T1000 (cell line): Measurements from ENCODE around the gene OR2F2.

ENCODE experiments used
- DNase-seq: peaks from one replicate; lab custom pipeline; 2025; ENCODE audit warnings: mixed read lengths; lab: John Stamatoyannopoulos, UW

Gene OR2F2

DNA sequence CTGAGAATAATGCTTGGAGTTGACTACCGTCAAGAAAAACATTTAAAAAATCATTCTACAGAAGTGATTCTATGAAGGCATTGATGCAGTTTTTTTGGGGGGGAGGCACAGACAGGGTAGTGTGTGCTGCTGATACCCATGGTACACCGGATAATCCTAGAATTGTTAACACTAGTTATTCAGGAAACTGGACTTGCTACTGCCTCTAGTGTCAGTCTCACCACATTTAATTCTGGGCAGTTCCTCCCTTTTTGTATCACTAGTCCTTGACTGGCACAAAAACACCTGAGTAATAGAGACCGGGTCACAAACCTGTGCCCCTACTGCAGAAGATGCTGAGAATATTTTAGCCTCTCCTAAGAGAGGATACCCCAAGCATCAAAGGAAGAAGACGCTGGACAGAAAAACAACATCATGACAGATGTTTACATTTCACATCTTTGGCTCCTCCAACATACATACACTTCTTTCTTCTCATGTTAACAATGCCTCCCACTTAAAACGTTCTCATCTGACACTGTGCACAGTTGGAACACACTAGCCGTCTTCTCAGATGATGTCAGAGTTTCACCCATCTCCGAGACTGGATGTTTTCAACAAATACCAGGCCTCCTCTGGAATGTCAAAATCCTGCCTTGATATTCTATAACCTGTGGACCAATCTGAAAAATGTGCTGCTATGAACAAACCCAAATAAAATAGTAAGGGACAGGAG is 19.9 kb upstream of the OR2F2 start:
- no peak for DNase-seq

DNA sequence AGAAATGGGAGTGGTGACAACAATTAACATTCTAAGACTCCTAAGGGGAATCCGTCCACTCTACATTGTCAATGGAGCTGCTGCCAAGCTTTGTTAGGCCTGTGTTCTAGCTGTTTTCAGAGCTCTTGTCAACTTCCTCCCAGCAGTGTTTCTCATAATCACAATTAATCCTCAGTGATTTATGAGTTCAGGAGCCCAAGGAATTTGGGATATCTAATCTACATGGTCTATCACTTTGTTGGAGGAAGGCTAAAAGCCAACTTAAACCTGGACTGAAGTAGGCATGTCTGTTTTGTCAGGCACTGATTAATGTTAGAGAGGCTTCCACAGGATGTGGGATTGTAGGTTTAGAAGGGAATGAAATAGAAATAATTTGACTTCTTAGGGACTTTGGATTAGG is 10.2 kb upstream of the OR2F2 start:
- no peak for DNase-seq

DNA sequence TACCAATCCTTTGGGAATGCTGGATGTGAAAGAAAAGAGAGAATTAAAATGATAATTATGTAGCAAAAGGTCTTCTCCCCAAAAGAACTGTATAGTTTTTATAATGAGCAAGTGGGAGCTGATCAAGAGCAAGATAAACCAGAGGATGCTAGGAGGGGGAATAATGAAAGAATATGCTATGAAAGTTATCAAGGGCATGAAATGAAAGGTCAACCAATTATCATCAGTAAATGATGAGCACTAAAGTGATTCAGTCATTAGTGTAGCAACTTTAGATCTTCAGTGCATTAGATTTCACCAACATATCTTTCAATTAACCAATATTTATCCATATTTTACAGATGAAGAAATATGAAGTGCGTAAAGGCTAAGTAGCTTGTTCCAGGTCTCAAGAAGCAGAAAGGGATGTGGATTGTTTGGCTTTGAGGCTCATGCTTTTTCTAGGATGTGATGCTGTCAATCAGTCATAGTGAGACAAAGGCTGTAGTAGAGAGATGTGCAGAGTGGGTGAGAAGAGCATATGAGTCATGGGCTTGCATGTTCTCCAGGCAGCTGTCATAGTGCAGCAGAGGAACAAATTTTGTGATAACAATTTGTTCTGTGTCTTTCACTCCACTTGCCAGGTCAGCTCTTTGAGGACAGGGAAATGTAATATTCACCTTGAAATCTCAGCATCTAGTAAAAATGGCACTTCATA is 5.7 kb upstream of the OR2F2 start:
- DNase-seq, result no peak

DNA sequence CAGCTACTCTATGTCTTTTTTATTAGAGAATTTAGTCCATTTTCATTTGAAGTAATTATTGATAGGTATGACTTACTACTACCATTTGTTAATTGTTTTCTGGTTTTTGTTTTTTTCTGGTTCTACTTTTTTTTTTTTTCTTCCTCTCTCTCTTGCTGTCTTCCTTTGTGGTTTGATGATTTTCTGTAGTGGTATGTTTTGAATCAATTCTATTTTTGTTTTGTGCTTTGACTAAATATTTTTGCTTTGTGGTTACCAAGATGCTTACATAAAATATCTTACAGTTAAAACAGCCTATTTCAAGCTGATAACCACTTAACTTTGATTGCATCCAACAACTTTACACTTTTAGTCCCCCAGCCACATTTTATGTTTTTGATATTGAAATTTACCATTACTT is 3.3 kb upstream of the OR2F2 start:
- DNase-seq, result no peak

DNA sequence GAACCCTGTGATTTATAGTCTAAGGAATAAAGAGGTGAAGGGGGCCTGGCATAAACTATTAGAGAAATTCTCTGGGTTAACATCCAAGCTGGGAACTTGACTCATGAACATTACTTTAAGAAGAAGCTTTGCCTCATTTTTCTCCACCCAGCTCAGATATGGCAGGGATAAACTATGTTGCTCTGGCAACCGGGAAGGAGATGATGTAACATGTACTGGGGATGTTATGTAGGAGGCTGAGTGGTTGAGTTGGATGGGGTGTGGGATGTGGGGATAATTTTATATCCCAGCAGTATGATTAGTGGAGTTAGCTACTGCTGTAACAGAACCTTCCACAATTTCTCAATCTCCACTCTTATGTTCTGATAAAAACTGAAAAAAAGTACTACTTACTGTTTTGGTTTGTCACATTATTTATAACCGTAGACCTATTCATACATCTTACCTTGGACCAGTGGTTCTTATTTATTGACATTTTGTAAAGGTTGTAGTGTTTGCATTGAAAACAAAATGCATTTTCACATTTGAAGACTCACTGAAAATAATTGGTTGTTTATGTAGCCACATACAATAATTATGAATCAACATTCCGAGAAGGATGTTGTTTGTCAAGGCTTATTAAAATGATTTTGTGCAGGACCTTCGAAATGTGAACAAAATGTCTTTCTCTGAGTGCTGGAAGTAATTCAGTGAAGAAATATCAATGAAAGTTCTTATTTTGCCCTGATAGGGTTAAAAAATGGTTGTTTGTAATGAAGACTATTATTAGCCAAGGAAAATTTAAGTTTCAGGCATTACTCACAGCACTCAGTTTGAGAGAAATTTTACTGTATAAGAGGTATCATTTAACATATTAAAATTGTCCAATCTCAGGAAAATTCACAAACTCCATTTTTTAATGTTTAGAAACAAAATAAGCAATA is 1.3 kb downstream of the OR2F2 start:
- DNase-seq, result no peak

DNA sequence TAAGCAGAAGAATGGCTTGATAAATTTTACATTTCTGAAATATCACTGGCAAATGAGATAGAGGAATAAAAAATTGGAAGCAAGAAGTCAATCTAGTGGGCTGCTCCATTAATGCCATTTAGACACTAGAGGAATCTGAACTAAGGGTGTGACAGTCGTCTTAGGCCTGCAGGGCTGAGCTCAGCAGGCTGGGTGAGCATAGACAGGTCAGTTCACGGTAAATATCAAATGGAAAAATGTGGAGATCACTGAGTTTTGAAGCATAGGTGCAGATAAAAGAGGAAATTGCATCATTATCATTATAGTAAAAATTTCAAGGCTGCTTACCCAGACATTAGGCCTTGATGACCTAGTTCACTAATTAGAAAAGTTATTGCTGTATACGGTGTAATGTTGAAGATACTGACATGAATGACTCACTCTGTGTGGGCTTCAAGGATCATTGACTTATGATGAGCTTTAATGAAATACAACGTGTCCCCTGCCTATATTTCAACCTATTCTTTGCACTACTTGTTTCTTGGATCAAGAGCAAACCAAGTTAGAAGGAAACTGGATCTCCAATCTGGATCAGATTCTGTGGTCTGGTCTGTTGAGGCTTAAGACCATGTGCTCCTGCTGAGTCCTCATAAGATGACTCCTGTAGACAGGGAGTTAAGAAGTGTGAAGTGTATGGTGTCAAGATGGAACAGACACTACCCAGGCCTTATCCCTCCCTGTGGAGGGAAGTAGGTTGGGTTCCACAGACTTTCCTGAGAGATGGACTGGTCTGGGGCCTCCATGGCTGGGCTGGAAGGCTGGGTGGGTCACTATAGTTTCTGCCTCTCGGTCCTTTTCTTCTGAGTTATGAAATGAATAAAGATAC is 3.6 kb downstream of the OR2F2 start:
- no peak for DNase-seq

DNA sequence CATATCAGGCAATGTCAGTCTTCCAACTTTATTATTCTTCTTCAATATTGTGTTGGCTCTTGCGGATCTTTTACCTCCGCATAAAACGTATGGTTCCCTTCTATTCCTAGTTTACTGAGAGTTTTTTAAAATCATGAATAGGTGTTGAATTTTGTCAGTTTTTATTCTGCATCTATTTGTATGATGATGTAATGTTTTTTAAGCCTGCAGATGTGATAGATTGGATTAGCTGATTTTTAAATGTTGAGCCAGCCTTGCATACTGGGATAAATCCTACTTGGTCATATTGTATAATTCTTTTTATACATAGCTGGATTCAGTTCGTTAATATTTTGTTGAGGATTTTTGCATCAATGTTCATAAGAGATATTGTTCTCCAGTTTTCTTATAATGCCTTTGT is 10.4 kb downstream of the OR2F2 start:
- DNase-seq, result no peak

DNA sequence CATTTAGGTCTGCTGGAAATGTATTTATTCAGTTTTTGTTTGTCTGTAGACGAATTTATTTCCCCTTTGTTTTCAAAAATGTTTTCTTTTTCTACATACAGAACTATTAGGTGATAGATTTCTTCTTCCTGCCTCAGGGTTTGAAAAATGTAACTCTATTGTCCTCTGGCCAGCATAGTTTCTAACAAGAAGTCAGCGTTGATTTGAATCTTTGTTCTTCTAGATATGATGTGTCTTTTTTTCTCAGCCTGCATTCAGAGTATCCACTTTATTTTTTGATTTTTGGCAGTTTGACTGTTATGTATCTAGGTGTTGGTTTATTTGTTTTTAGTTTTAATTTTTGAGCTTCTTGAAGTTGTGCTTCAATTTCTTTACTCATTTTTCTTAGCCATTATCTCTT is 12.1 kb downstream of the OR2F2 start:
- DNase-seq, result no peak

DNA sequence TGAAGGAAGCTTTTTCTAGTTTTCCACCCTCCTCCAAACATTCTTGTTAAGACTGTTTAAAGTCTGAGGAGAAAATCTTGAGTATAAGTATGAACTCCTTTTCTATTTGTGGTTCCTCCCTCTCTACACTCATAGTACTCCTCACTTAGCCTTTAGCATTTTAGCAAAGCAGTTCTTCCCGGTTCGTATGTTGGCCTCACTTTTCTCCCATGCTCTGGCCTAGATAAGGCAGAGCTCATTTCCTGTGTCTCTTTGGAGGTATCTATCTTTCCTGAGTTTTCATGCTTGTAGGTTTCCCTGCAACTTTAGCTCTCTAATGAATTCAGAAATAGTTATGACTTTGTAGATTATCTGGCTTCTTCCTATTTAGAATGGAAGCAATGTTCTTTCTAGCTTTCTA is 13.7 kb downstream of the OR2F2 start:
- DNase-seq, result no peak

DNA sequence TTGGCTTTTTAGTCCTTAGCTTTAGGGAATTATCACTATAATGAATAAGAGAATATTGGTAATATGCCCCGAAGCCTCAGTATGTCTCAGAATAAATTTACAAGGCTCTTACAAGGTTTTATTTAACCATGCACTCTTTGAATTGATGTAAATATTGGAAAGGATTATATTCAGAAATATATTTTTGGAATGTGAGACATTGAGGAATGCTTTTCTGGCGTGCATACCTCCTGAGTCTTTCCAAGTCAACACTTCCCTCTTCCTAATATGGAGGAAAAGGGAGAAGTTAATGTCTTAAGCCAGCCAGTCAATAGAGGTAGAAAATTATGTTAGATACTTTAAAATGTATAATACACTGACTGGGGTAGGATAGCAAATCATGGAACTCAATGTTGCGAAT is 18.4 kb downstream of the OR2F2 start:
- no peak for DNase-seq

DNA sequence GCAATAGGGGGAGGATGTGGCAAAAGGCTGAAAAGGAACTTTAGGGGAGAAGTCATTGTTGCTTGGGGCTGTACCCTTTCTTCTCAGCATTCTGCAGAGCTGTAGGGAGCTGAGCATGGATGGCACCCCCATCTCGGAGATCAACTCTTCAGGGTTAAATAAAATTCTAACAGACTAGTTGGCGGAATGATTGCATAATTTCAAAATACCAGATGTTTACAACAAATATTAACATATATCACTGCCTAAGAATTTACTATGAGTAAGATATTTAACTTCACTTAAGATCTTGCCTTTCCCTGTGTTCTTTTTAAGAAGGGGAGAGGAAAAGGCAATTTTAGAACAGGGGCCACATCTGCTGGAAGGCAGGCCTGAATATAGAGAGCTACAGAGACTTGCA is 19.1 kb downstream of the OR2F2 start:
- no peak for DNase-seq

DNA sequence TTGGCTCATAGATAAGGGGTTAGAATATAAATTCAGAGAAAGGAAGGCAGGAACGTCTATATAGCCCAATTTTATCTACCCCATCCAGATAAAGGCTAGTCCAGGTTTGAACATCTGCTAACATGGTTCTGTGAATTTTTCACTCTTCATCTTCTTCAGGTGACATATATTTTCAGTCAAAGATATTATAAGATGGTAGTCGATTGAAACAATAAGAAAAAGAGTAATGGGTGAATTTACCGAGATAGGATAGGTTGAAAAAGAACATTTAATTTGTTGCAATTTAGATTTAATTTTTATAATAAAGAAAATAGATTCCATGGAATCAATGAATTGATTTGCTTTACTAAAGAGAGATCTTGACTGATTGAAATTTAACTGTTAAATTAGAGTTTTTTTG is 19.5 kb downstream of the OR2F2 start, which contains the start of gene OR2F1:
Gene OR2F1 (plus strand): TSS at position 301 of the 400 bp plus-strand sequence. CDS start 5,127 bp downstream, outside the sequence.
- no peak for DNase-seq

DNA sequence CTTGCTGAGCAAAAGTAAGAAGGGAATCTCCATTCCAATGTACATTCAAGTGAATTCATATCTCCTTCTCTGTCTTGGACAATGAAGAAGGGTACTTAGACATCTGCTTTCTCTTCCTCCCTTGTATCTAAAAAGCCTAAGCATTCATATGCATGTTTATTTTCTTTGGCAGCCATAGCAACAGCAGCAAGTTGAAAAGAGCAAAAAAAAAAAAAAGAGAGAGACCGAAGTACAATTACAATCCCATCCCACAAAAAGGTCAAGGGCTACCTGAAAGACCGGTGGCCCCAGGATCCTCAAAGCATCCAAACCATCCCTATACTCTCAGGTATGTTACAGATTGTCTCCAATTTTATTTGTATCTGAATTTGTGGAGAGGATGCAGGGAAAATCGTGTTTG is 23.7 kb downstream of the OR2F2 start:
- DNase-seq, result no peak

DNA sequence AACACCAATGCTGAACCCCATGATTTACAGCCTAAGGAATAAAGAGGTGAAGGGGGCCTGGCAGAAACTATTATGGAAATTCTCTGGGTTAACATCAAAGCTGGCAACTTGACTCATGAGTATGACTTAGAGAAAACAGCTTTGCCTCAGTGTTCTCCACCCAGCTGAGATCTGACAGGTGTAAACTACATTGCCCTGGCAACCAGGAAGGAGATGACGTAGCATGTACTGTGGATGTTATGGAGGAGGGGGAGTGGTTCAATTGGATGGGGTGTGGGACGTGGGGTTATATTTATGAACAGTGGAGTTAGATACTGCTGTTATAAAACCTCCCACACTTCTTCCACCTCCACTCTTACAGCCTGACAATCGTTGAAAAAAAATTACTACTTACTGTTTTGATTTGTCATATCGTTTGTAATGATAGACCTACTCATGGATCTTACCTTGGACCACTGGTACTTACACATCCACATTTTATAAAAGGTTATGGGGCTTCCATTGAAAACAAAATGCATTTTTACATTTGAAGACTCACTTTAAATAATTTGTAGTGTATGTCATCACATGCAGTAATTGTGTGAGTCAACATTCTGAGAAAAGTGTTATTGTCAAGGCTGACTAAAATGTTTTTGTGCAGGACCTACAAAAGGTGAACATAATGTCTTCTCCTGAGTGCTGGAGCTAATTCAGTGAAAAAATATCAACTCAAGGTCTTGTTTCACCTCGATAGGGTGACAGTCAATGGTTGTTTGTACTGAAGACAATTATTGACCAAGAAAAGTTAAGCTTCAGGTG is 26.0 kb downstream of the OR2F2 start:
- no peak for DNase-seq

DNA sequence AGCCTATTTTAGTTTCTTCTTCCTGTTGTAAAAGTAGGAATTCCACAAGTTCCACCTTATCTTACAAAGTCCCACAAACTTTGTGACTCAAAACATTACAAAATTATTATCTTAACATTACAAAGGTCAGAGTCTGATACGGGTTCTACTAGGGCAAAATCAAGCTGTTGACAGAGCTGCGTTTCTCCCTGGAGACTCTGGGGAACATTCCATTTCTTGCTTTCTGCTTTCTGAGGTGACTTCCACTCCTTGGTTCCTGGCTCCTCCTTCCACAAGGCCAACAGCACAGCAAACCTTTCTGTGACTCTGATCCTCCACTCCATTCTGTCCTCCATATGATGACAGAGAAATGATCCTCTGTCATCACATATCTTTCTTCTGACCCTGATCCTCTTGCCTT is 30.2 kb downstream of the OR2F2 start:
- DNase-seq, result no peak

DNA sequence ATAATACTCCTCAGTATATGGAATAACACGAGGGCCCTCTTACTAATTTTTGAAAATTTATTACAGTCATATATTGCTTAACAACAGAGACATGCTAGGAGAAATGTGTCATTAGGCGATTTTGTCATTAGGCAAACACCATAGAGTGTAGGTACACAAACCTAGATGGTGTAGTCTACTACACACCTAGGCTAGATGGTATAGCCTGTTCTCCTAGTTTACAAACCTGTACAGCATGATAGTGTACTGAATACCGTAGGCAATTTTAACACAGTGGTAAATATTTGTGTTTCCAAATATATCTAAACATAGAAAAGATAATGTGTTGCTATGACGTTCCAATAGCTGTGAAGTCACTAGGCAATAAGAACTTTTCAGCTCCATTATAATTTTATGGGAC is 32.4 kb downstream of the OR2F2 start:
- DNase-seq, result no peak

DNA sequence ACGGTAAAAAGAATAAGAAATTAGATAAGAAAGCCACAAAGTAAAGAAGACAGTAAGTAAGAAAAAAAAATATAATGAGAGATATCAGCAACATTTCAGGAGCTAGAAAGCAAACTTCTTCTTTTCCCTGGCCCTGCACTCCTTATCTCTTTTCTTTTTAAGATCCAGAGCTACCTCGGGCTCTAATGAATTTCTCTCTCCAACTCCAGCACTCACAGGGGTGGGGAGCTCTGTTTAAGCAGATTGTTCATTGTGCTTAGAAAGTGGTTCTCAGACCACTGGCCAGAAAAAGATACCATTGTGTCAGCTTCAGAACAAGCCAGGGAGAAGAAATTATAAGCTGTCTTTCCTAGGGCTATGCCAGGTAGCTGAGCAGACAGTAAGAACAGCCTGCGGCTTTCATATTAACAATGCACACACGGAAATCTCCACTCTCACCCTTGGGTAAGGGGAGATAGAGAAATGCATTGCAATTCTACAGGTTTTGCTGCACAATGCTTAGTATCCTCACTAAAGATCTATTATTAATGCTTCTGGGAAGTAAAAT is 38.9 kb downstream of the OR2F2 start:
- DNase-seq, result no peak

DNA sequence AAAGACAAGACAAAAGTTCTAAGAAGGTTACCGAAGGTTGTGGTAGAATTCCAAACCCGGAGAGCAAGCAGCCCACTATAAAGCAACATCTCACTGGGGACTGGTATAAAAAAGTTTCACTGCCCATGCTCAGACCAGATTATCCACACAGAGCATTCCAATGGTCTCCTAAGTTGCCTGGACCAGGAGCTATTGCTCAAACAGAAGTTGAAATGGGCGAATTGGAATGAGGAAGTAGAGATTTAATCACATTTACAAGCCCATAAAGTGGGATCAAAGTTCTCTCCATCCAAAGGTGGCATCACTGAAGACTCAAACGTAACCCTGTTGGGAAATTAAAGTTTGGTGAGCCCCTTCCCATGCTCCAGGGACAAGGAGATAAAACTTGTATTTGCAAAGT is 39.4 kb downstream of the OR2F2 start:
- no peak for DNase-seq

DNA sequence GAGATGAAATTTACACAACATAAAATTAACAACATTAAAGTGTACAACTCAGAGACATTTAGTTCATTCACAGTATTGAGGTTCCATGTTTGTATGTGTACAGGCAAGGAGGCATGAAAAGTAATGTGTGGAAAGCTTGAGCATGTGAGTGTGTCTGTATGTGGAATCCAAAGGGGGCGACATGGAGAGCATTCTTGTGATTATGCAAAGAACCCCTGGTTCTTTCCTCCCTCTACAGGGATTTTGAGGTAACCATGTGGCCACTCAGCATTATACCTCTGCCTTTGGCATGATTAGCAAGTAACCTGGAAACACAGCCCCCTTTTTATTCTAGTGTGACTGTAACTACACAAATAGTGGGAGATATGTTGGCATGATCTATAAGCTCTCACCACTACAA is 40.6 kb downstream of the OR2F2 start:
- no peak for DNase-seq

DNA sequence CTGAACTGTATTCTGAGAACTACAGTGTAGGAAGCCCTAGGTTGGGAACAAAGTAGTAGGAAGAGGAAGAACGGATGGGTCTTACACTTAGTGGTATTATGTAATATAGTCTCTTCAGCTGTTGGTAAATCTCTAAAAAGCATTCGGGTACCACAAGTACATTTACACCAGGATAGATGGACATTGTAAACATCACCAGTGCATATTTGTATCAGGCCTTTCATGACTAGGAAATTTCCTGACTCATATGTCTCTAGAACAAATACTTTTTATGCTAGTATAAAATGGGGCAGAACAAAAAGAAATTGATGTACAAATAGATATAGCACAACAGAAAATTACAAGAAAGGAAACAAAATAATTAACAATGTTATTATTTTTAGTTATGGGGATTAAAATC is 43.6 kb downstream of the OR2F2 start:
- no peak for DNase-seq

DNA sequence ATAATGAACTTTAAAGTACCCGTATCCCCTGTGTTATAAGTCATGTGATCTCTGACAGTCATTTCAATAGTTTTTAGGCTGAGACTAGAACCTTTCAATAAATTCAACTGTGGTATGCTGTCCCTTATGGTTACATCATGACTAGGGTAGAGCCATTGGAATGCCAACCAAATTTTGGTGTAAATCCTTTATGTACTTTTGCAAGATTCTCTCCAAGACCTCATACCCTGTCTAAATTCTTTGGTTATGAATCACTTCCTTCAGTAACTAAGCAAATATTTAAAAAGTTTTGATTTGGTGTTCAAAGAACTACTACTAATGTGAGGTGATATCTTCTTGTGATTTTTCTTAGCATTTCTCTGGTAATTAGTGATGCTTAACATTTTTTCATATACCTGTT is 44.3 kb downstream of the OR2F2 start:
- no peak for DNase-seq
